Uterus (tissue), 4 donors: ENCODE results near the gene TRAF4. TPM values are rescaled to one million over a fixed set of nuclear protein-coding genes. Genes with fewer than 3 reads are reported as not detected.

Experiments
- DNase-seq, 2 donors: peaks; one replicate each; pipeline ENCODE4 v3.0.0-alpha.2; 2019 to 2020
- H3K27ac ChIP-seq, 2 donors: fragments of 200-600 bp; sonication (generic); 1 replicate in 1 of 2; 2 replicates in 1 of 2; pipeline ENCODE4 v1.5.1; 2016 to 2018
- H3K27me3 ChIP-seq, 2 donors: fragments of 200-600 bp; sonication (generic); one replicate each; pipeline ENCODE4 v1.5.1; 2018 to 2019; ENCODE audit warnings: control low read depth in 1 of 2
- H3K36me3 ChIP-seq, 2 donors: fragments of 200-600 bp; sonication (generic); one replicate each; pipeline ENCODE4 v1.5.1; 2019; ENCODE audit warnings: control low read depth in 1 of 2
- H3K4me1 ChIP-seq, 2 donors: fragments of 200-600 bp; sonication (generic); one replicate each; pipeline ENCODE4 v1.5.1; 2018 to 2019; ENCODE audit warnings: control low read depth in 1 of 2
- H3K4me3 ChIP-seq, 2 donors: fragments of 200-600 bp; sonication (generic); 1 replicate in 1 of 2; 2 replicates in 1 of 2; pipeline ENCODE4 v1.5.1; 2018 to 2019; ENCODE audit warnings: mild to moderate bottlenecking in 1 of 2
- H3K9me3 ChIP-seq, 2 donors: fragments of 200-600 bp; sonication (generic); one replicate each; pipeline ENCODE4 v1.5.1; 2019; ENCODE audit warnings: control low read depth in 1 of 2
- CTCF ChIP-seq, 4 experiments: fragments of 200-600 bp in 2 of 4; fragments of 450-650 bp in 2 of 4; sonication (generic) in 2 of 4; IDR thresholded peaks; one replicate each; pipeline ENCODE4 v1.5.1; 2016 to 2019; ENCODE audit warnings: antibody characterized with exemption in 4 of 4, mild to moderate bottlenecking in 2 of 4, moderate library complexity in 1 of 4
- POLR2A ChIP-seq, 2 donors: fragments of 450-650 bp; IDR thresholded peaks; one replicate each; pipeline ENCODE4 v1.6.1; 2016; ENCODE audit warnings: antibody characterized with exemption in 2 of 2, mild to moderate bottlenecking in 1 of 2, moderate library complexity in 1 of 2
- intact Hi-C: fragments of 100-400 bp; cut with DNase I; formaldehyde crosslinking; loops from one replicate; pipeline ENCODE4 v1.15.1; 2023; ENCODE audit warnings: low total_unique reads
- total RNA-seq, 4 donors: library from RNA; depleted of rRNA in 3 of 4; stranded (reverse); fragments of >200 nt in 3 of 4; gene quantifications; one replicate each; pipeline versions ENCODE4 v1.1.0 to v1.2.4, GENCODE V29; 2014 to 2023
- donor health status: DM: yes; HTN: yes; CAD: no.

The TRAF4 gene
- total RNA-seq, 4 donors from 2014 or later = under 0.01 to 22.4 (median 11.4) TPM

DNA sequence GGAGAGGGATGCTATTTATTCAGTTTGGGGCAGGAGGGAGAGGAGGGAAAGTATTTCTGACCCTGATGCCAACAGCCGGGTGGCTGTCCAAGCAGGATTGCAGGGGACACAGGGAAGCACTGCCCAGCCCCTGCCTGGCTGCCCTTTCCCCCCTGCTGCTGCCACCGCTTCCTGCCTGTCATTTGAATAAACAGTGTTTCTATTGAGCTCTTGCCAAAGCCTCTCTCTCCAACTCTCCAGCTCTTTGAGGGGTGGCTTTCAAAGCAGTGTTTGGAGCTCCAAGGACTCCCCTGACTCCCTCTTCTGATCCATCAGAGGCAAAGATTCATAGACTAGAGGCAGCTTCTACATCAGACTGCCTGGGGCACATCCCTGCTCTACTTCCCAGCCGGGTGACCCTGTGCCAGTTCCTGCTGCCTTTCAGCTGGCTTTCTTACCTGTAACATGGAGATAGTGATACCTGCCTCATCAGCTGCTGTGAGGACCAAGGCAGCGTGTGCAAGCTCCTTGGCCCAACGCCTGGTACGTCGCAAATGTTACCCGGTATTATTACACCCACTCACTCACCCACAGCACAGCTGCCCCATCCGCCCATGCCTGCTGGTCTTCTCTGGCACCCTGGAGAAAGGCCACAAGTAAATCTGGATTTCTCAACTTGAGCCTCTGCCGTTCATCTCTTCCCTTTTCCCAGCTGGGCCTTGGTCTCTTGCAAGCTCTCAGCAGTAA, 41.6 kb upstream of the TRAF4 start:
- no peaks in the 10 kb centered on the region for H3K36me3 ChIP-seq
- no peak overlapping the region for H3K4me3 ChIP-seq
- H3K9me3 ChIP-seq = no peaks in the 10 kb centered on the region
- H3K27me3 ChIP-seq = no peaks in the 10 kb centered on the region
- H3K4me1 ChIP-seq = no peaks in the 10 kb centered on the region
- no peak for DNase-seq
- intact Hi-C loops = no loop called here
- TF ChIP-seq CTCF (IDR thresholded peaks at IDR 0.05) = no peak
- H3K27ac ChIP-seq = no peak overlapping the region

DNA sequence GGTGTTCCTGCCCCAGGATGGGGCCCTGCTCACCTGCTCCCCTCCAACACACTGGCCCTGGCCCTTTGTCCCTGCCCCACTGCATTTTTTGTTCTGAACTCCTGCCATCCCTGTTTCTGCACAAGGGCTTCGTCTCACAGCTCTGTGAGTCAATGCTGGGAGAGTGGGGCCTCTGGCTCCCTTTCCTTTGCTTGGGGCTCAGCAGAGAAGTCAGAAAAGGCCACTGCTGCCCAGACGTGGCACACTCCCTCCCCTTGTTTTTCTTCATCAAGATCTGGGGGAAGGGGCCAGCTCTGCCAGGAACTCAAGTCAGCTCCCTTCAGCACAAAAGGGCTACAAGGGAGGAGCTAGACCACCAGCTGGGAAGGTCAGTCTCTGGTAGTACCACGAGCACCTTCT, 41.1 kb upstream of the TRAF4 start:
- no peak for TF ChIP-seq POLR2A (IDR thresholded peaks at IDR 0.05)
- no peak for TF ChIP-seq CTCF (IDR thresholded peaks at IDR 0.05)
- no peak overlapping the region for H3K4me3 ChIP-seq
- DNase-seq = no peak
- no peaks in the 10 kb centered on the region for H3K9me3 ChIP-seq
- H3K4me1 ChIP-seq = no peaks in the 10 kb centered on the region
- H3K36me3 ChIP-seq = no peaks in the 10 kb centered on the region
- no peaks in the 10 kb centered on the region for H3K27me3 ChIP-seq
- intact Hi-C loops = no loop called here
- no peak overlapping the region for H3K27ac ChIP-seq

- no peaks in the 10 kb centered on the region for H3K9me3 ChIP-seq
- intact Hi-C loops = no loop called here
- H3K27me3 ChIP-seq = no peaks in the 10 kb centered on the region
- no peak for TF ChIP-seq POLR2A (IDR thresholded peaks at IDR 0.05)
- TF ChIP-seq CTCF (IDR thresholded peaks at IDR 0.05) = no peak
- no peaks in the 10 kb centered on the region for H3K36me3 ChIP-seq
- no peak overlapping the region for H3K27ac ChIP-seq
- no peak for DNase-seq
- no peak overlapping the region for H3K4me3 ChIP-seq
- H3K4me1 ChIP-seq = no peaks in the 10 kb centered on the region
Observed at GRCh38 chr17:28703552-28704218, 40.1 kb upstream of the TRAF4 start.

DNA sequence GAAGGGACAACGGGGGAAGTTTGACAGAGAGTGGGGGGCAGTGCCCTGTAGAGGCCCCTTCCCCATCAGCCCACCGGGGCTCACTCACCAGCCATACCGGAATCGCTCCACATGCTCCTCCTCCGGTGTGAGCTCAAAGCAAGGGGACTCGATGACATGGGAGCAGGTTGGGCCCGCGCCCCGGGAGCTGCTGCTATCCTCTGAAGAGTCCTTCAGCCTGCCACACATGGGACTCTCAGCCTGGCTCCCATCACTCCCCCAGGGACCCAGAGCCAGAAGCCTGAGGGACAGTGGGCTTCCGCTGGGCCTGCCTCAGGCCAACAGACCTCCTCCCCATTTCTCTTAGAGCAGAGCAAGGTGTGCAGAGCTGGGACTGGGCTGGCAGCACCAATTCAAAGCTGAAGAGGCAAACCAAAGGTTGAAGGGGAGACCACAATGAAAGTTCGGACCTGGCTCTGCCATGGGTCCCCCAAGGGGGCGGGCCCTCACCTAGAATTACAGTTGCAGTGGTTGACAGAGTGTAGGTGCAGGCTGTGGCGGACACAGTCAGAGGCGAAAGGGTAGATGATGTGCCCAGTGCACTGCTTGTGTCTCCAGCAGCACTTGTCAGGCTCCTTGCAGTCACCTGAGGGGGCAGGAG, 39.5 kb upstream of the TRAF4 start:
- DNase-seq = no peak
- Histone ChIP-seq H3K27ac (no peak overlapping the region), H3K27me3 (no peaks in the 10 kb centered on the region), H3K4me3 (no peak overlapping the region), H3K4me1 (no peaks in the 10 kb centered on the region), H3K36me3 (no peaks in the 10 kb centered on the region), H3K9me3 (no peaks in the 10 kb centered on the region)
- TF ChIP-seq CTCF (IDR thresholded peaks at IDR 0.05) = no peak
- TF ChIP-seq POLR2A (IDR thresholded peaks at IDR 0.05) = no peak
- intact Hi-C loops = no loop called here

- H3K27ac ChIP-seq = no peak overlapping the region
- intact Hi-C loops = no loop called here
- H3K4me1 ChIP-seq = no peaks in the 10 kb centered on the region
- no peaks in the 10 kb centered on the region for H3K27me3 ChIP-seq
- no peaks in the 10 kb centered on the region for H3K9me3 ChIP-seq
- DNase-seq = no peak
- H3K36me3 ChIP-seq = no peaks in the 10 kb centered on the region
- no peak for TF ChIP-seq POLR2A (IDR thresholded peaks at IDR 0.05)
- TF ChIP-seq CTCF (IDR thresholded peaks at IDR 0.05) = no peak
- no peak overlapping the region for H3K4me3 ChIP-seq
Observed at GRCh38 chr17:28705074-28705659, 38.6 kb upstream of the TRAF4 start.
